IMR-90 (cell line): ENCODE results near the gene CLEC20A. TPM values are rescaled to one million over a fixed set of nuclear protein-coding genes. Genes with fewer than 3 reads are reported as not detected.

Experiments
- ATAC-seq: fragments of 200-7000 bp; cut with Tn5 transposase; 2 replicates; pipeline ENCODE4 v1.9.1; 2020; ENCODE audit warnings: low read depth, mild to moderate bottlenecking, moderate library complexity
- BruUV-seq: library from RNA; stranded (reverse); fragments of 400-500 nt; replicated peaks from 2 replicates; lab custom pipeline; 2021; lab: Mats Ljungman, UMichigan
- CTCF ChIA-PET: fragments of 300-600 bp; formaldehyde crosslinking; extraction: SDS; loops from one replicate; lab custom pipeline; 2021; ENCODE audit warnings: antibody characterized with exemption; lab: Yijun Ruan, JAX
- POLR2A ChIA-PET: fragments of 300-600 bp; sonication (Branson Sonifier 250); formaldehyde crosslinking; loops from one replicate; lab custom pipeline; 2022; ENCODE audit warnings: antibody characterized with exemption; ENCODE audit not compliant: unreplicated experiment; lab: Charles Lee
- DNase-seq: peaks from one replicate; pipeline ENCODE4 v3.0.0; 2013
- H2AFZ ChIP-seq: replicated peaks from 2 replicates; pipeline ENCODE3; 2013; ENCODE audit warnings: low read length, mild to moderate bottlenecking; ENCODE audit not compliant: poor library complexity
- H2AK5ac ChIP-seq: 2 replicates; pipeline ENCODE4 v1.6.1; 2013; ENCODE audit warnings: low read depth, low read length, inconsistent platforms
- H2AK9ac ChIP-seq: replicated peaks from 2 replicates; pipeline ENCODE3; 2013; ENCODE audit warnings: mild to moderate bottlenecking, low read depth, low read length, moderate library complexity; ENCODE audit not compliant: poor library complexity
- H2BK120ac ChIP-seq: 2 replicates; pipeline ENCODE4 v1.6.1; 2013; ENCODE audit warnings: low read depth, low read length, inconsistent platforms
- H2BK15ac ChIP-seq: 3 replicates; pipeline ENCODE4 v1.6.1; 2013; ENCODE audit warnings: low read depth, low read length, inconsistent platforms
- H2BK20ac ChIP-seq: 2 replicates; pipeline ENCODE4 v1.6.1; 2013; ENCODE audit warnings: low read depth, mild to moderate bottlenecking, inconsistent platforms, low read length, moderate library complexity
- H2BK5ac ChIP-seq: 2 replicates; pipeline ENCODE4 v1.6.1; 2013; ENCODE audit warnings: mild to moderate bottlenecking, low read depth, low read length, inconsistent platforms; ENCODE audit not compliant: poor library complexity, severe bottlenecking
- H3K14ac ChIP-seq: replicated peaks from 2 replicates; pipeline ENCODE4 v1.6.1; 2013; ENCODE audit warnings: low read depth, low read length, inconsistent platforms
- H3K18ac ChIP-seq: 2 replicates; pipeline ENCODE4 v1.6.1; 2013; ENCODE audit warnings: low read depth, low read length, control low read depth
- H3K23ac ChIP-seq: 2 replicates; pipeline ENCODE4 v1.6.1; 2013; ENCODE audit warnings: low read depth, low read length, inconsistent platforms
- H3K27ac ChIP-seq: 2 replicates; pipeline ENCODE4 v1.5.1; 2013; ENCODE audit warnings: mild to moderate bottlenecking, control low read depth, low read length; ENCODE audit not compliant: insufficient read depth
- H3K27me3 ChIP-seq: 2 replicates; pipeline ENCODE4 v1.6.1; 2013; ENCODE audit warnings: low read length; ENCODE audit not compliant: control insufficient read depth, insufficient read depth
- H3K36me3 ChIP-seq: 2 replicates; pipeline ENCODE4 v1.6.1; 2013; ENCODE audit warnings: low read length, mixed read lengths; ENCODE audit not compliant: control insufficient read depth, insufficient read depth
- H3K4ac ChIP-seq: 2 replicates; pipeline ENCODE4 v1.6.1; 2013; ENCODE audit warnings: low read depth, low read length, inconsistent platforms
- H3K4me1 ChIP-seq: 2 replicates; pipeline ENCODE4 v1.6.1; 2013; ENCODE audit warnings: low read length, mixed read lengths; ENCODE audit not compliant: control insufficient read depth, insufficient read depth
- H3K4me2 ChIP-seq: 2 replicates; pipeline ENCODE4 v1.6.1; 2013; ENCODE audit warnings: low read depth, mild to moderate bottlenecking, control low read depth, low read length, moderate library complexity
- H3K4me3 ChIP-seq: 2 replicates; pipeline ENCODE4 v1.5.1; 2013; ENCODE audit warnings: low read depth, mild to moderate bottlenecking, control low read depth, low read length, moderate library complexity; ENCODE audit not compliant: insufficient read depth
- H3K56ac ChIP-seq: 2 replicates; pipeline ENCODE4 v1.6.1; 2013; ENCODE audit warnings: low read length, inconsistent platforms; ENCODE audit not compliant: insufficient read depth; ENCODE audit errors: extremely low read depth
- H3K79me1 ChIP-seq, 2 experiments: 2 replicates each; pipeline ENCODE4 v1.6.1; 2013; ENCODE audit warnings: low read length in 2 of 2, inconsistent platforms in 1 of 2, low read depth in 1 of 2
- H3K9ac ChIP-seq: 2 replicates; pipeline ENCODE4 v1.6.1; 2013; ENCODE audit warnings: low read depth, low read length, control low read depth
- H3K9me1 ChIP-seq: 2 replicates; pipeline ENCODE4 v1.6.1; 2013; ENCODE audit warnings: low read length, inconsistent platforms; ENCODE audit not compliant: insufficient read depth
- H3K9me3 ChIP-seq: 2 replicates; pipeline ENCODE4 v1.6.1; 2013; ENCODE audit warnings: low read length; ENCODE audit not compliant: control insufficient read depth, insufficient read depth
- H4K20me1 ChIP-seq: 2 replicates; pipeline ENCODE4 v1.6.1; 2013; ENCODE audit warnings: low read length, inconsistent platforms; ENCODE audit not compliant: insufficient read depth
- H4K5ac ChIP-seq: 2 replicates; pipeline ENCODE4 v1.6.1; 2013; ENCODE audit warnings: mild to moderate bottlenecking, low read depth, low read length, control low read depth
- H4K8ac ChIP-seq, 2 experiments: 2 replicates each; pipeline ENCODE4 v1.6.1; 2013; ENCODE audit warnings: low read depth in 2 of 2, low read length in 2 of 2, control low read depth in 1 of 2, inconsistent platforms in 1 of 2
- H4K91ac ChIP-seq: 2 replicates; pipeline ENCODE4 v1.6.1; 2013; ENCODE audit warnings: low read depth, low read length, inconsistent platforms; ENCODE audit not compliant: insufficient read depth
- BHLHE40 ChIP-seq: fragments of 150-350 bp; IDR thresholded peaks from 2 replicates; pipeline ENCODE4 v1.6.1; 2016; ENCODE audit warnings: mild to moderate bottlenecking, low read depth, low read length
- CEBPB ChIP-seq: IDR thresholded peaks from 2 replicates; pipeline ENCODE4 v1.6.1; 2012; ENCODE audit warnings: low read depth, low read length, improper control_type of control experiment
- CHD1 ChIP-seq: IDR thresholded peaks from 2 replicates; pipeline ENCODE4 v1.6.1; 2012; ENCODE audit warnings: low read depth, low read length, improper control_type of control experiment
- CTCF ChIP-seq: conservative IDR thresholded peaks from 2 replicates; pipeline ENCODE4 v1.5.1; 2012; ENCODE audit warnings: mild to moderate bottlenecking, low read depth, low read length, improper control_type of control experiment
- ELK1 ChIP-seq: fragments of 150-350 bp; IDR thresholded peaks from 2 replicates; pipeline ENCODE4 v1.6.1; 2016; ENCODE audit warnings: low read depth, mild to moderate bottlenecking, low read length, moderate library complexity, borderline replicate concordance
- FOS ChIP-seq: fragments of 150-350 bp; IDR thresholded peaks from 2 replicates; pipeline ENCODE4 v1.6.1; 2016; ENCODE audit warnings: low read depth, low read length
- MAFK ChIP-seq: IDR thresholded peaks from 2 replicates; pipeline ENCODE4 v1.6.1; 2012; ENCODE audit warnings: low read depth, low read length, improper control_type of control experiment
- MAZ ChIP-seq: IDR thresholded peaks from 2 replicates; pipeline ENCODE4 v1.6.1; 2012; ENCODE audit warnings: low read depth, mild to moderate bottlenecking, low read length, improper control_type of control experiment, moderate library complexity, borderline replicate concordance
- MXI1 ChIP-seq: IDR thresholded peaks from 2 replicates; pipeline ENCODE4 v1.6.1; 2012; ENCODE audit warnings: low read depth, mild to moderate bottlenecking, low read length, moderate library complexity, borderline replicate concordance
- NFE2L2 ChIP-seq: fragments of 150-350 bp; IDR thresholded peaks from 2 replicates; pipeline ENCODE4 v1.6.1; 2016; ENCODE audit warnings: low read depth, mild to moderate bottlenecking, low read length
- POLR2A ChIP-seq: IDR thresholded peaks from 2 replicates; pipeline ENCODE4 v1.6.1; 2012; ENCODE audit warnings: mild to moderate bottlenecking, low read depth, low read length
- RAD21 ChIP-seq: IDR thresholded peaks from 2 replicates; pipeline ENCODE4 v1.6.1; 2012; ENCODE audit warnings: low read length, improper control_type of control experiment
- RCOR1 ChIP-seq: IDR thresholded peaks from 2 replicates; pipeline ENCODE4 v1.6.1; 2012; ENCODE audit warnings: mild to moderate bottlenecking, low read length, improper control_type of control experiment; ENCODE audit not compliant: insufficient replicate concordance
- RFX5 ChIP-seq: IDR thresholded peaks from 2 replicates; pipeline ENCODE4 v1.8.0; 2012; ENCODE audit warnings: low read depth, mild to moderate bottlenecking, low read length, moderate library complexity
- SMC3 ChIP-seq: fragments of 150-350 bp; IDR thresholded peaks from 2 replicates; pipeline ENCODE4 v1.6.1; 2016; ENCODE audit warnings: low read depth, mild to moderate bottlenecking, antibody characterized with exemption, low read length, moderate library complexity
- USF2 ChIP-seq: fragments of 150-350 bp; IDR thresholded peaks from 2 replicates; pipeline ENCODE4 v1.6.1; 2017; ENCODE audit warnings: mild to moderate bottlenecking, antibody characterized with exemption, low read length, low read depth
- WGBS, 2 experiments: methylation state at CpG; one replicate each; pipeline versions ENCODE4 v1.1.5 to v1.1.7; 2013; ENCODE audit warnings: missing lambda C conversion rate in 2 of 2; ENCODE audit not compliant: insufficient read length in 1 of 2; ENCODE audit errors: extremely low coverage in 2 of 2; 5-methylcytosine and 5-hydroxymethylcytosine counted together
- dilution Hi-C: fragments of 300-500 bp; cut with HindIII; formaldehyde crosslinking; loops from one replicate; pipeline ENCODE4 v1.14.3; 2018; ENCODE audit warnings: low sequenced_read_pairs; ENCODE audit not compliant: unreplicated experiment
- in situ Hi-C: fragments of 300-500 bp; cut with MboI; formaldehyde crosslinking; loops from 3 replicates; pipeline ENCODE4 v1.14.3; 2019; ENCODE audit warnings: low sequenced_read_pairs, inconsistent platforms, mixed read lengths
- intact Hi-C: fragments of 100-400 bp; cut with micrococcal nuclease; formaldehyde crosslinking; loops from 2 replicates; pipeline ENCODE4 v1.10.0; 2022
- polyA plus RNA-seq, 3 experiments: library from polyadenylated mRNA; depleted of rRNA; stranded (reverse); fragments of >200 nt; gene quantifications; 2 replicates each; pipeline ENCODE4 v1.2.3, GENCODE V29; 2012; ENCODE audit warnings: low replicate concordance in 1 of 3
- total RNA-seq: library from RNA; depleted of rRNA; stranded (reverse); fragments of >200 nt; gene quantifications from 2 replicates; pipeline ENCODE4 v1.2.3, GENCODE V29; 2012

CLEC20A gene
- total and polyA plus RNA-seq, 2 of the 4 experiments (the other 2 are of a cell fraction), result not detected

- no peak overlapping the region for H3K4ac ChIP-seq
- no TSS peak for BruUV-seq
- H3K27me3 ChIP-seq, result no peaks in the 10 kb centered on the region
- no peak overlapping the region for H2AK9ac ChIP-seq
- no peak overlapping the region for H2BK120ac ChIP-seq
- H3K79me1 ChIP-seq, result no peaks in the 10 kb centered on the region
- ChIA-PET CTCF (no interaction called here), POLR2A (no interaction called here)
- no peak overlapping the region for H4K91ac ChIP-seq
- no peak overlapping the region for H2AK5ac ChIP-seq
- H2BK15ac ChIP-seq, result no peak overlapping the region
- H3K4me3 ChIP-seq, result no peak overlapping the region
- H3K14ac ChIP-seq, result no peak overlapping the region
- H3K36me3 ChIP-seq, result peaks cover 7% of the 10 kb centered on the region
- no peak overlapping the region for H3K4me2 ChIP-seq
- no peak overlapping the region for H3K18ac ChIP-seq
- intact Hi-C loops (no loop called here), dilution Hi-C loops (no loop called here), in situ Hi-C loops (no loop called here)
- H4K20me1 ChIP-seq, result no peaks in the 10 kb centered on the region
- H3K9me3 ChIP-seq, result no peaks in the 10 kb centered on the region
- H3K27ac ChIP-seq, result no peak overlapping the region
- no peak overlapping the region for H3K23ac ChIP-seq
- no peak overlapping the region for H2BK5ac ChIP-seq
- H2BK20ac ChIP-seq, result no peak overlapping the region
- DNase-seq (no peak), ATAC-seq (no peak)
- H2AFZ ChIP-seq, result no peak overlapping the region
- H3K4me1 ChIP-seq, result no peaks in the 10 kb centered on the region
- no peak overlapping the region for H4K5ac ChIP-seq
- H3K9me1 ChIP-seq, result no peaks in the 10 kb centered on the region
- no peak overlapping the region for H3K9ac ChIP-seq
- WGBS, 2 experiments, result no CpG with 5 or more reads among the region's 4 CpGs
- no peak overlapping the region for H3K56ac ChIP-seq
- TF ChIP-seq ELK1 (no peak), RCOR1 (no peak), SMC3 (no peak), POLR2A (no peak), FOS (no peak), MXI1 (no peak), MAZ (no peak), USF2 (no peak), BHLHE40 (no peak), RFX5 (no peak), CEBPB (no peak), MAFK (no peak), RAD21 (no peak), CTCF (no peak), CHD1 (no peak), NFE2L2 (no peak)
- H4K8ac ChIP-seq, result no peak overlapping the region
Observed at GRCh38 chr1:178477373-178477772, 19.4 kb downstream of the CLEC20A start.
